Upper lobe of right lung (tissue), 1 donor: ENCODE results near the gene PPM1F. TPM values are rescaled to one million over a fixed set of nuclear protein-coding genes. Genes with fewer than 3 reads are reported as not detected.

Experiments
- ATAC-seq: fragments of 200-7000 bp; cut with Tn5 transposase; one replicate; pipeline ENCODE4 v1.9.1; 2020; ENCODE audit warnings: mild to moderate bottlenecking, moderate library complexity
- DNase-seq: peaks from one replicate; pipeline ENCODE4 v3.0.0-alpha.2; 2020
- H3K27ac ChIP-seq: fragments of 200-600 bp; one replicate; pipeline ENCODE4 v1.8.0; 2022
- H3K27me3 ChIP-seq: fragments of 200-600 bp; one replicate; pipeline ENCODE4 v1.8.0; 2022; ENCODE audit warnings: mild to moderate bottlenecking
- H3K36me3 ChIP-seq: fragments of 200-600 bp; one replicate; pipeline ENCODE4 v1.8.0; 2022
- H3K4me1 ChIP-seq: fragments of 200-600 bp; one replicate; pipeline ENCODE4 v1.8.0; 2022
- H3K4me3 ChIP-seq: fragments of 200-600 bp; one replicate; pipeline ENCODE4 v1.8.0; 2022; ENCODE audit warnings: mild to moderate bottlenecking
- H3K9me3 ChIP-seq: fragments of 200-600 bp; one replicate; pipeline ENCODE4 v1.8.0; 2022
- CTCF ChIP-seq: fragments of 200-600 bp; IDR thresholded peaks from one replicate; pipeline ENCODE4 v1.8.0; 2022; ENCODE audit warnings: antibody characterized with exemption
- intact Hi-C: fragments of 100-400 bp; cut with DNase I; formaldehyde crosslinking; loops from one replicate; pipeline ENCODE4 v1.11.0; 2022
- total RNA-seq: library from RNA; stranded (reverse); fragmentation: NEBNext Ultra II Directional; extraction: Animal tissue kit (Norgen Biotek cat#: 25700); gene quantifications from one replicate; pipeline ENCODE4 v1.2.1, GENCODE V29; 2021
- donor health status: DM: no; HTN: yes; CAD: no; lungs with severe emphysema.

Gene PPM1F
- total RNA-seq, 1 donor from 2014 or later: 51.2 TPM

DNA sequence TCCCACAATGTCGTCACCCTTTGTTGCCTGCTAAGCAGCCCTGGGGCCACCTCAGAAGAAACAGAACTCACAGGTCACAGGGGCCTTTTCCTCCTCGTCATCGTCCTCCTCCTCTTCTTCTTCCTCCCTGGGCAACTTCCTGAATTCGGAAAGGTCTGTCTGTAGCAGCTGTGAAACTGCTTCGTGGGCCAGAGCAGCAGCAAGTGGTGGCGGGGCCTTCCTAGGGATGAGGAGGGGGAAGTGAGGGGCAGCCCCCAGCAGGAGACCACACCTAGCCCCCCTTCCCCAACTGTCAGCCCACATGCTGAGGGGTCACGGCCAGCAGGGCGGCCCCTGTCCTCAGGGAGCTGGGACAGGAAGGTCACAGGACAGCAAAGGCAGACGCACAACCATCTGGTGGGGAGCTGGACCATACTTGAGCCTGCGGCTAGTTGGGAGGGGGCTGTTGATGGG, 13.2 kb downstream of the PPM1F start:
- Histone ChIP-seq H3K9me3 (no peaks in the 10 kb centered on the region), H3K36me3 (peaks cover 7% of the 10 kb centered on the region), H3K4me3 (no peak overlapping the region), H3K27me3 (no peaks in the 10 kb centered on the region), H3K27ac (peak overlapping the region; percentile 96), H3K4me1 (peaks cover 86% of the 10 kb centered on the region)
- DNase-seq: no peak
- TF ChIP-seq CTCF: no peak
- ATAC-seq: no peak
- intact Hi-C loops: loop anchor here (10.0 kb wide), 1 partner anchor 225 kb away; no protein-coding TSS in a partner anchor

GRCh38 chr22:21938906-21939305, 13.7 kb downstream of the PPM1F start:
- TF ChIP-seq CTCF: no peak
- no peaks in the 10 kb centered on the region for H3K27me3 ChIP-seq
- peak overlapping the region; percentile 96 for H3K27ac ChIP-seq
- H3K4me1 ChIP-seq: peaks cover 82% of the 10 kb centered on the region
- DNase-seq (no peak), ATAC-seq (no peak)
- H3K4me3 ChIP-seq: peak overlapping the region; percentile 60
- intact Hi-C loops: loop anchor here (10.0 kb wide), 1 partner anchor 224 kb away; no protein-coding TSS in a partner anchor
- peaks cover 8% of the 10 kb centered on the region for H3K36me3 ChIP-seq
- H3K9me3 ChIP-seq: no peaks in the 10 kb centered on the region

- Histone ChIP-seq H3K27ac (peak overlapping the region; percentile 96), H3K4me3 (peak overlapping the region; percentile 60), H3K9me3 (no peaks in the 10 kb centered on the region), H3K36me3 (peaks cover 12% of the 10 kb centered on the region), H3K4me1 (peaks cover 75% of the 10 kb centered on the region), H3K27me3 (no peaks in the 10 kb centered on the region)
- TF ChIP-seq CTCF: peak; percentile 99
- peak; percentile 93 for ATAC-seq
- peak; percentile 97 for DNase-seq
- intact Hi-C loops: loop anchor here (10.0 kb wide), 1 partner anchor 223 kb away; no protein-coding TSS in a partner anchor
Observed at GRCh38 chr22:21938071-21938822, 14.4 kb downstream of the PPM1F start.

- ATAC-seq (peak; percentile 49), DNase-seq (no peak)
- Histone ChIP-seq H3K4me1 (peaks cover 70% of the 10 kb centered on the region), H3K27me3 (no peaks in the 10 kb centered on the region), H3K4me3 (peak overlapping the region; percentile 60), H3K27ac (peak overlapping the region; percentile 96), H3K36me3 (peaks cover 17% of the 10 kb centered on the region), H3K9me3 (no peaks in the 10 kb centered on the region)
- TF ChIP-seq CTCF: no peak
- intact Hi-C loops: loop anchor here (10.0 kb wide), 1 partner anchor 223 kb away; no protein-coding TSS in a partner anchor
Observed at GRCh38 chr22:21937821-21938070, 14.9 kb downstream of the PPM1F start.

GRCh38 chr22:21937041-21937820, 15.4 kb downstream of the PPM1F start:
- H3K4me3 ChIP-seq: peak overlapping the region; percentile 60
- DNase-seq: no peak

More at GRCh38 chr22:21937041-21937820, 15.4 kb downstream of the PPM1F start:
- peak overlapping the region; percentile 96 for H3K27ac ChIP-seq
- H3K4me1 ChIP-seq: peaks cover 65% of the 10 kb centered on the region
- H3K9me3 ChIP-seq: no peaks in the 10 kb centered on the region
- intact Hi-C loops: loop anchor here (10.0 kb wide), 1 partner anchor 222 kb away; no protein-coding TSS in a partner anchor
- no peak for TF ChIP-seq CTCF
- H3K36me3 ChIP-seq: peaks cover 22% of the 10 kb centered on the region
- no peaks in the 10 kb centered on the region for H3K27me3 ChIP-seq
- ATAC-seq: peak; percentile 37
